ENCODE measurements around the gene IVNS1ABP.
"Not testable (repeated sequence)": the region's sequence is repeated elsewhere in the genome, so short reads cannot be mapped to it uniquely, and the experiment has no call there.

IVNS1ABP gene

GRCh38 chr1:185317034-185317885, at the start of gene IVNS1ABP:
TSS of gene IVNS1ABP (minus strand) at chr1:185317243. CDS start at chr1:185309493, 7,750 bp downstream.
- DNase-seq, result peak; percentile 98

- DNase-seq, result no peak
Observed at GRCh38 chr1:185365951-185366350, 48.9 kb upstream of the IVNS1ABP start.

GRCh38 chr1:185364528-185364927, 47.5 kb upstream of the IVNS1ABP start:
- not testable (repeated sequence) for DNase-seq

- DNase-seq, result no peak
Observed at GRCh38 chr1:185363205-185363604, 46.2 kb upstream of the IVNS1ABP start.

- no peak for DNase-seq
Observed at GRCh38 chr1:185360714-185361113, 43.7 kb upstream of the IVNS1ABP start.

GRCh38 chr1:185358957-185359356, 41.9 kb upstream of the IVNS1ABP start:
- DNase-seq, result no peak

GRCh38 chr1:185355947-185356346, 38.9 kb upstream of the IVNS1ABP start:
- DNase-seq, result no peak

GRCh38 chr1:185353124-185353523, 36.1 kb upstream of the IVNS1ABP start:
- DNase-seq, result no peak

GRCh38 chr1:185351734-185352466, 34.9 kb upstream of the IVNS1ABP start:
- DNase-seq, result no peak

GRCh38 chr1:185350027-185350442, 33.0 kb upstream of the IVNS1ABP start:
- DNase-seq, result no peak

GRCh38 chr1:185349556-185349955, 32.5 kb upstream of the IVNS1ABP start:
- DNase-seq, result no peak

- DNase-seq, result no peak
Observed at GRCh38 chr1:185348985-185349384, 31.9 kb upstream of the IVNS1ABP start.

GRCh38 chr1:185348296-185348695, 31.3 kb upstream of the IVNS1ABP start:
- no peak for DNase-seq

- DNase-seq, result no peak
Observed at GRCh38 chr1:185345913-185346720, 29.1 kb upstream of the IVNS1ABP start.

GRCh38 chr1:185343306-185343705, 26.3 kb upstream of the IVNS1ABP start:
- no peak for DNase-seq

- DNase-seq, result no peak
Observed at GRCh38 chr1:185342672-185343259, 25.7 kb upstream of the IVNS1ABP start.

- DNase-seq, result no peak
Observed at GRCh38 chr1:185342017-185342416, 25.0 kb upstream of the IVNS1ABP start.

GRCh38 chr1:185341196-185341781, 24.2 kb upstream of the IVNS1ABP start:
- DNase-seq, result no peak

- DNase-seq, result peak; percentile 53
Observed at GRCh38 chr1:185338719-185339622, 21.9 kb upstream of the IVNS1ABP start.

GRCh38 chr1:185337246-185337645, 20.2 kb upstream of the IVNS1ABP start:
- DNase-seq, result no peak

GRCh38 chr1:185334182-185334581, 17.1 kb upstream of the IVNS1ABP start:
- no peak for DNase-seq

All from CD4-positive, alpha-beta T cell treated with Interleukin-15 for 1 hour (primary cell).